Activated CD4-positive, alpha-beta T cell treated with anti-CD3 and anti-CD28 coated beads, Interleukin-2, Interleukin-4, amounts not matched to agents 100 ng/mL and 50 ng/mL, durations not matched to agents 16 hours and 8 hours (primary cell): ENCODE results near the gene TNFAIP8L2.
A peak's percentile ranks its signal among the peaks of the same experiment; 100 is the strongest.
"Not testable (repeated sequence)": the region's sequence is repeated elsewhere in the genome, so short reads cannot be mapped to it uniquely, and the experiment has no call there.

Source experiments
- DNase-seq: peaks from one replicate; pipeline ENCODE4 v3.0.0-alpha.2; 2020; ENCODE audit warnings: low spot score

TNFAIP8L2 gene

DNA sequence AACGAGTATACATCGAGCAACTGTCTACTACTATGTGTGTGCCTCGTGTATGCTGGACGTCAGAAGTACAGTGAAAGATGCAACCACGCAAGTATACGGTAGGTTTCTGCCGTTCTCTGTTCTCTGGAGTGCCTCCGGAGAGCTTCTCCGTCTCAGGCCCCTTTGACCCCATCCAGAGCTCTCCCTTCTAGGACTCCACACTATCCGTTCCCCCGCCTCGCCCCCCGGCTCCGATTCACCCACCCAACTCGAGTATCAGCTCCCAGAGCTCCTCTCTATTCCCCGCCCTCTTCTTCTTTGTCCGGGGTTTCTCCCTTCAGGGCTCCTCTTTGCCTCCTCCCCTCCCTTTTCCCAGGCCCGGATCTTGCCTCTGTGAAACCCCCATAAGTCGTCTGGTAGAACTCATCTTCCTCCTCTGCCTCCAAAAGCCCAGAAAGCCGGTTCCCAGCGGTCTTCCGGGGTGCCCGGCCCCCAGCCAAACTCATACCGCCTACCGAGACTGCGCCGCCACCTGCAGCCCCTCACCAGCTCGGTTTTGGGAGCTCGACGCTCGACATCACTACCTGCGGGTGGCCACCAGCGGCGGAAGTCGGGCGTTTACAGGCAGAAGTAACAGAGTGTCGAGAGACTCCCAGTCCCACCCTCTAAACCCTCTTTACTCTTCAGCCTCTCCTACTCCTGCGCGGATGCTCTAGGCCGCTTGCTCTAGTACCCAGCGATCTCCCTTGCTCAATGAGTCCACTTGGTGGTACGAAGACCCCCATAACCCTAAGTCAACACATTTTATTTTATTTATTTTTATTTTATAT, 33.4 kb downstream of the TNFAIP8L2 start, which contains the start of gene VPS72:
Gene VPS72, minus strand, starts transcription at position 561 of the 809 bp plus-strand sequence. Its CDS starts 76 bp downstream, at position 485.
- peak; percentile 91 for DNase-seq

DNA sequence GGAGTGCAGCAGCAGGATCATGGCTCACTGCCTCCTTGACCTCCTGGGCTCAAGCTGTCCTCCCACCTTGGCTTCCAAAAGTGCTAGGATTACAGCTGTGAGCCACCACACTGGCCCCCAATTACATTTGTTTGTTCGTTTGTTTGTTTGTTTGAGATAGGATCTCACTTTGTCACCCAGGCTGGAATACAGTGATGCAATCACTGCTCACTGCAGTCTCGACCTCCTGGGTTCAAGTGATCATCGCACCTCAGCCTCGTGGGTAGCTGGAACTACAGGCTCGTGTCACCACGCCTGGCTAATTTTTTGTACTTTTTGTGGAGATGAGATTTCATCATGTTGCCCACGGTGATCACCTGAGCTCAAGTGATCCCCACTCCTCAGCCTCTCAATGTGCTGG, 35.6 kb downstream of the TNFAIP8L2 start:
- DNase-seq, result no peak

DNA sequence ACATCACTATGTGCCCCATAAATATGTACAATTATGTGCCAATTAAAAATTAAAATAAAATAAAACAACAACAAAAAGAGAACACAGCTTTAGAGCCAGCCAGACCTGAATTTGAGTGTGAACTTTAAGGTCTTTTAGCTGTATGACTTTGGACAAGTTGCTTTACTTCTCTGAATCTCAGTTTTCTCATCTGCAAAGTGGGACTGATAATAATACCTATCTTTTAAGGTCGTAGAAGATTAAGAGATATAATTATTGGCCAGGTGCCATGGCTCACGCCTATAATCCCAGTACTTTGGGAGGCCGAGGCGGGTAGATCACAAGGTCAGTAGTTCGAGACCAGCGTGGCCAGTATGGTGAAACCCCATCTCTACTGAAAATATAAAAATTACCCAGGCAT, 36.9 kb downstream of the TNFAIP8L2 start:
- no peak for DNase-seq

DNA sequence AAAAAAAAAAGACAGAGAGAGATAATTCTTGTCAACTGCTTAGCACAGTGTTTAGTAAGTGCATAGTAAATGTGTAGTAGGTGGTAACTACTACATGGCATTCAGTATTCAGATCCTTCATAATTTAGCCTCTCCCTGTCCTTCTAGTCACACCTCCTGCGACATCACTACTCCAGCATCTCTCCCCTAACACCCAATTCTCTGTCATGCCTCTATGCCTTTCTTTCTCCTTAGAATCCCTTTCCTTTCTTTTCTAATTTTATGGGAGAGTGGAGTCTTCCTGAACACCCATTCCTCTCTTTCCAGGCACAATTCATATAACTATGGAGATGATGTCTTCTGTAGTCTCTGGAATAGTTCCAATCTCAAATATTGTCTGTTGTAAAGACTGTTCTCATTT, 37.4 kb downstream of the TNFAIP8L2 start:
- no peak for DNase-seq

DNA sequence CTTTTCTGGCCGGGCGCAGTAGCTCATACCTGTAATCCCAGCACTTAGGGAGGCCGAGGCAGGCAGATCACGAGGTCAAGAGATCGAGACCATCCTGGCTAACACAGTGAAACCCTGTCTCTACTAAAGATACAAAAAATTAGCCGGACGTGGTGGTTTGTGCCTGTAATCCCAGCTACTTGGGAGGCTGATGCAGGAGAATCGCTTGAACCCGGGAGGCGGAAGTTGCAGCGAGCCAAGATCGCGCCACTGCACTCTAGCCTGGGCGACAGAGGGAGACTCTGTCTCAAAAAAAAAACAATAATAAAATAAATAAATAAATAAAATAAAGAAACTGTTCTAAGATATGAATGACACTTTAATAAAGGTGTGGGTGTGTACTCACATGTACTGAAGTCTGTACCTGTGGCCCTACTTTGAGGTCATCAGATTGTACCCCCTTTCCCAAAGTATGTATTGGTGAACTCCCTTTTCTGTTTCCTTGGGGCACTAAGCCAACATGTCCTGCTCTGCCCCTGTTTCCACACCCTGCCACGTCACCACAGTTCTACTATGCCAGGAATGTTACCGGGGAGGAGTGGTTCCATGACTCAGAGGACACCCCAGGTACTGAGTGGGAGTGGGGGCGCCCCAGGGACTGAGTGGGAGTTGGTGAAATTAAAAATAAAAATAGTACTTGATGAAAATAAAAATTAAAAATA, 38.6 kb downstream of the TNFAIP8L2 start:
- DNase-seq, result not testable (repeated sequence)

DNA sequence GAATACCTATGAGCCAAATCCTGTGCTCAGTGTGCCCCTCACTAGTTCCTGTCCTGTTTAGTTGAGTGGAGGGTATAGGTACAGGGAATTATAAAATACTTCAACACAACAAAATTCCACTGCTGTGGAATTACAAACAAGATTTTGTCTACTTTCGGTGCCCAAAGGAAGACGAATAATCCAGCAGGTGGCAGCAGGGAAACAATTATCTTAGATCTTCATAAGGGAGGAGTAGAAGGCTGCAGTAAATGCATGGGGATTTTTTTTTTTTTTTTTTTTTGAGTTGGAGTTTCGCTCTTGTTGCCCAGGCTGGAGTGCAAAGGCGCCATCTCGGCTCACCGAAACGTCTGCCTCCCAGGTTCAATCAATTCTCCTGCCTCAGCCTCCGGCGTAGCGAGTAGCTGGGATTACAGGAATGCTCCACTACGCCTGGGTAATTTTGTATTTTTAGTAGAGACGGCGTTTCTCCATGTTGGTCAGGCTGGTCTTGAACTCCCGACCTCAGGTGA, 39.9 kb downstream of the TNFAIP8L2 start:
- peak; percentile 70 for DNase-seq

DNA sequence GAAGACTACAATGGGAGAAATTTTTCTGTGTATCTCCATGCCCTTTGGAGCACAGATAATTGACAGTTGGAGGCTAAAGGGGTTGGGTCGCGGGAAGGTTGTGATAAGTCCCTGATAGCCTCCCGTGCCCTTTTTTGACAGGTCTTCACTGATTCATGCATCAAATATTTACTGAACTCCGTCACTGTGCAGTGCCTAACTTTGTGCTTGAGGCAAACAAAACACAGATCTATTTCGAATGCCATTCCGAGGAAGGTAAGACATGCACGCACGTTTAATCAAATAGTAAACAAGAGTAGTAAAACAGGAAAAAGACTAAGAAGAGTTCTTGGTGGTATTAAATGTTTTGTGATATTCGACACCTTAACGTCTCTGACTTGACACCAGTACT, 41.4 kb downstream of the TNFAIP8L2 start:
- DNase-seq, result peak; percentile 4

DNA sequence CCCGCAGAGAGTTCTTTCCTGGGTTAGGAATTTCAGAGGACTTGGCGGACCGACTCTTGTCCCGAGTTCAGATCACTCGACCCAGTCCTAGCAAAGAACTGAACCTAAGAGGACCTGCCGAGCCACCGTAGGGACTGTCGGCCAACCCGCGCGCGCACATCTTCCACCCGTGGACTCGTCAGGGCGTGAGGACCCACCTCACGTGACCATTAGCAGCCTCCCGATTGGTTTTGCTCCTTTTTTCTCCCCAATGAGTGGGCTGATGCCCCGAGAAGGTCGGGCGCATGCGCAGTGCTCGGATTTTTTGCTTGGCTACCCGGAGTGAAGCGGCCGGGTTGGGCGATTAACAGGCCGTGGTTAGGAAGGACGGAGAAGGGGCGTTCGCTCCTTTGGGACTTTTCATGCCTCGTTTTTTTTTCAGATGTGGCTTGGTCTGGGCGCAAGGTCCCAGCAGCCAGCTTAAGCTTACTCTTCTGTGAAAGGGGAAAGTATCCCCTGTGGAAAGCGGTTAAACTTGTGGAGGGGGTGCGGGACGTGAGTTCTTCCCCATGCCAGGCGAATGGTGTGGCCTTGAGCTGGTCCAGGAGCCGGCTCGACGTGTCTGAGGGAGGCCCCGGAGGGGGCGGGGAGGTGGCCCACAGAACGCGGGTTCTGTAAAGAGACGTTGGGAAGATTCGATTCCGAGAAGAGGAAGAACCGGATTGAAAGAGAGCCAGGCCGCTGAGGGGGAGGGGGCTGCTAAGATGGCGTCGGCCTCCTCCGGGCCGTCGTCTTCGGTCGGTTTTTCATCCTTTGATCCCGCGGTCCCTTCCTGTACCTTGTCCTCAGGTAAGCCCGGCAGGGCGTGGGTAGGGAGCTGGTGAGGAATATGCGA, 42.0 kb downstream of the TNFAIP8L2 start, which contains the start of gene PIP5K1A:
Gene PIP5K1A, plus strand, starts transcription at position 299 of the 874 bp plus-strand sequence. Its CDS starts 445 bp downstream, at position 744.
- DNase-seq, result peak; percentile 99

DNA sequence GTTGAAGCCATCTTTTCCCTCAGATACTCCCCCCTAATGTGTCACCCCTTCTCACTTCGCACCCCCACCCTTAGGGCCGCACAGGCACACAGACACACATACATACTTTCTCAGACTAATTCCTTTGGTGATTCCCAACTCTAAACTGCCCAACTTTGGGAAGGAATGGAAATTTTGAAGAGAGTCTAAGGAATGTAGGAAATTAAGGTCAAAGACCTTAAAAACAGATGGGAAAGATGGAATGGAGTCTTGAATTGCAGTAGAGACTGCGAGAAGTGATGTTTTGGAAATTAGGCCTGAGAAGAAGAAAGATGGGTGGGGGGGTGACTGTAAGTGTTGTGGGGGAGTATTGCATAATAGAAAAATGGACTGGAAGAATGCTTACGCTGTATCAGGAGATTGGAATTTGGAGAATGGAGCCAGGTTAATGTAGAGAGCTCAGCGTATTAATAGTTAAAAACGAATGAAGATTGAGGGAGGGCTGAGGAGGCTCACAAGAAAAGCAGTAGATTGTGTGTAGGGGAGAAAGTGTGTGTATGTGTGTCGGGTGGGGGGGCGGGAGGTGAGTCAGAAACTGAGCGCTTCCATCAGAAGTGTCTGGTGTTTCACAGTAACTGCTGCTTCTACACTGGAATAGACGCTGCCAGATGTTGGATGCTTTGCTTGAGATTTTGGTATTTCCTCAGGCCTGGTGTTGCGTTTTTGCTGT, 43.6 kb downstream of the TNFAIP8L2 start:
- peak; percentile 15 for DNase-seq

DNA sequence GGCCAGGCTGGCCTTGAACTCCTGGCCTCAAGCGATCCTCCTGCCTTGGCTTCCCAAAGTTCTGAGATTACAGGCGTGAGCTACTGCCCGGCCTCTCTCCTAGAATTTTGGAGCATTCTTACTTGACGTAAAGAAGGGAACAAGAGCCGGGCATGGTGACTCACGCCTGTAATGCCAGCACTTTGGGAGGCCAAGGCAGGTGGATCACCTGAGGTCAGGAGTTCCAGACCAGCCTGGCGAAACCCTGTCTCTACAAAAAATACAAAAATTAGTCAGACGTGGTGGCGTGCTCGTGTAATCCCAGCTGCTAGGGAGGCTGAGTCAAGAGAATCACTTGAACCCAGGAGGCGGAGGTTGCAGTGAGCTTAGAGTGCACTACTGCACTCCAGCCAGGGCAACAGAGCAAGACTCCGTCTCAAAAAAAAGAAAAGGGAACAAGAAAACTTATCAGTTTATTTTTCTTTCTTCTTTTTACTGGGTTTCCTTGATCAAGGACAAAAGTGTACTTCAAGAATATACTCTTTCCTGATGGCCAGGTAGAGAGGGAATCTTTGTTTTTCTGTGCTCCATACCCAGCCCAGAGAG, 49.0 kb downstream of the TNFAIP8L2 start:
- not testable (repeated sequence) for DNase-seq
